Stimulated activated CD4-positive, alpha-beta T cell treated with anti-CD3 and anti-CD28 coated beads, Interleukin-4, amount 100 ng/mL, for 4 hours (primary cell): Measurements from ENCODE around the gene SEC61G.

Experiments used
- DNase-seq, 2 experiments: peaks; one replicate each; pipeline ENCODE4 v3.0.0-alpha.2; 2020

The SEC61G gene

GRCh38 chr7:54757711-54758110, 1.3 kb downstream of the SEC61G start:
- no peak for DNase-seq

- no peak for DNase-seq
Observed at GRCh38 chr7:54749200-54749599, 9.8 kb downstream of the SEC61G start.

DNA sequence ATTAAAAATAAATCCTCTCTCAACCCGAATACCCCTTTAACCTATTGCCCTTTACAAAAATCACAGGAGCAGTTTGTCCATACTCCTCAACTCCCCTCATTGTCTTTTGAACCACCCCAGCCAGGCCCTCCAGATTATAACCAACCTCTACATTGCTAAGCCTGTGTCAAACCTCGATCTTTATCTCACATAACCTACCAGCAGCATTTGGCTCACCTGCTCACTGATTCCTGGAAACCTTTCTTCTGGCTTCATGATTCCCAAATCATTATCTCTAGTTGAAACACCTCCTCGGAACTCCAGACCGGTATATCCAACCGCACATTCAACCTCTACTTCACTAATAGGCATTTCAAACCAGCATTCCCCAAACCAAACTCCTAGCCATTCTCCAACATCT, 11.8 kb downstream of the SEC61G start:
- no peak for DNase-seq

DNA sequence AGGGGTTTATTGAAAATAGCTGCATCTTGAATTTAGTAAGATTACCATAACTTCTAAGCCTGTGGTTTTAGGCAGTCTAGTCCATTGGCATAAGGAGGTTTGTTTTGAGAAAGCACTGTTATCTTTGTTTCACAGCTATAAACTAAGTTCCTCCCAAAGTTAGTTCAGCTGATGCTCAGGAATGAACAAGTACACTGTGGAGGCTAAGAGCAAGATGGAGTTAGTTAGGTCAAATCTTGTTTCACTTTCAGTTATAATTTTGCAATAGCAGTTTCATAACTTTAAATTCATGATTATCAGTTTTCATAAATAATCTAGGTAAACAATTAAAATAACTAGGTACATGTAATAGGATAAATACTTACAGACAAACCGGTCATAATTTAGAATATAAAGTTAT, 15.4 kb downstream of the SEC61G start:
- DNase-seq: no peak

- no peak for DNase-seq
Observed at GRCh38 chr7:54738737-54739136, 20.3 kb downstream of the SEC61G start.

DNA sequence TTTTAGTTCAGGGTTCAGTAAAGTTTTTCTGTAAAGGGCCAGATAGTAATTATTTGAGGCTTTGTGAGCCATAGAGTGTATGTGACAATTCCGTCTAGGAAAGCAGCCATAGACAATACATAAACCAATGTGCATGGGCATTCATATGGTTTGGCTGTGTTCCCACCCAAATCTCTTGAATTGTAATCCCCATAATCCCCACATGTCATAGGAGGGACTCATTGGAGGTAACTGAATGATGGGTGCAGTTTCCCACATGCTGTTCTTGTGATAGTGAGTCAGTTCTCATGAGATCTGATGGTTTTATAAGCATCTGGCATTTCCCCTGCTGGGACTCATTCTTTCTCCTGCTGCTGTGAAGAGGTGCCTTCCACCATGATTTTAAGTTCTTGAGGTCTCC, 29.9 kb downstream of the SEC61G start:
- DNase-seq: no peak

DNA sequence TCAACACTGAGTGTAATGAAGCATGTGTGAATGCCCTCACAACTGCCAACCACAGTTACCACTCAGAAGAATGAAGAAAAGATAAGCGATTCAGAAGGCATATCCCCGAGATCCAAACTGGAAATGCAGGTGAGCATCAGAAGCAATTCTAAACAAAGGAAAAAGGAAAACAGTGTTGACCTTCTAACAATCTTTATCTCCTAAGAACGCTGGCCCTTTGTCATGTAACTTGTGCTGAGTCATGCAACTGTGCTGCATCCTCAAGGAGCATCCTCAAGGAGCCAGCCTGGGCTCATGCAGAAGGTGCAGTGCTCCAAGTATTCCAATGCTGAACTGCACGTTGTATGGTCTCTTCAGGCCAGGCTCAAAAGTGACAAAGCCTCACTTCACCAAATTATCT, 30.6 kb downstream of the SEC61G start:
- DNase-seq: no peak

- DNase-seq: no peak
Observed at GRCh38 chr7:54725255-54725654, 33.8 kb downstream of the SEC61G start.

- no peak for DNase-seq
Observed at GRCh38 chr7:54722502-54722901, 36.5 kb downstream of the SEC61G start.

DNA sequence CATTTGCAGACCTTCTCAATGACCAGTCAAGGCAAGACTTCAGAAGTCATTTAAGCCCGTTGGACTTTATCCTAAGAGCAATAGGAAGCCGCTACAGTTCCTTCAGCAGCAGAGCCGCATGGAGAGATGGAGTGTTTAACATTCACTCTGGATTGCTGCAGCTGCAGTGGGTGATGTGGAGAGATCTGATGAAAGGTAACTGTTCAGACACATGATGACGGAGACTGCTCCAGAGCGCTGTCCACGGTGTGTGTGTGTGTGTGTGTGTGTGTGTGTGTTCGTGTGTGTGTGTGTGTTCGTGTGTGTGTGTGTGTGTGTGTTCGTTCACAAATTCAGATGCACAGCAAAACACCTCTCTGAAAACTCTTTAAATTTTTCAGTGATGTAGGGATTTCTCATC, 37.0 kb downstream of the SEC61G start:
- no peak for DNase-seq

DNA sequence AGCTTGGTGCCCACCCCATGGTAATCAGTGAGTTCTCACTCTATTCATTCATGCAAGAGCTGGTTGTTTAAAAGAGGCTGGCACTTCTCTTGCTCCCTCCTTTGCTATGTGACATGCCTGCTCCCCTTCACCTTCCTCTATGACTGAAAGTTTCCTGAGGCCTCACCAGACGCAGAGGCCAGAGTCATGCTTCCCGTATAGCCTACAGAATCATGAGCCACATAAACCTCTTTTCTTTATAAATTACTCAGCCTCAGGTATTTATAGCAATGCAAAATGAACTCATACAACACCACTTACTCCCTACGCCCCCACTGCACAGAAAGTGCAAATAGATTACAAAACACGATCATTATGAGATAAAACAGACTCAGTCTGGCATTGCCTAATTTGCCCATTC, 39.0 kb downstream of the SEC61G start:
- no peak for DNase-seq

- DNase-seq: no peak
Observed at GRCh38 chr7:54719425-54719824, 39.6 kb downstream of the SEC61G start.

DNA sequence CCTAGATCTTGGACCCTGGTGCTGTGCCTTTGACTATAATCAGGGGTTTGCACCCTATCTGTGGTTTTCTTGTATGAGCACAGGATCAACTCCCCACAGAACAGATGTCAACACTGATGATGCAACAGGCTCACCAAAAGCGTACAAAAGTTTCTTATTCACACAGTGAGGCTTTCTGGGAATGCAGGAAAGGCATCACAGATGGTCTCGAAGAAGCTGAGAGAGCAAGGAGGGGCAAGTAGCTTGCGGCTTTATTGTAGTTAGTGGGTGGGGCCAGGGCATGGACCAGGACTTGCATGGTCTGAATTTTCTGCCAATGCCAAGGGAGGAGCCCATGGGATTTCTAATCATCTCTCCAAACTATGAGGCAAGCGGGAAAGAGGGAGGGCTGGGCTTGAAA, 46.2 kb downstream of the SEC61G start:
- no peak for DNase-seq

DNA sequence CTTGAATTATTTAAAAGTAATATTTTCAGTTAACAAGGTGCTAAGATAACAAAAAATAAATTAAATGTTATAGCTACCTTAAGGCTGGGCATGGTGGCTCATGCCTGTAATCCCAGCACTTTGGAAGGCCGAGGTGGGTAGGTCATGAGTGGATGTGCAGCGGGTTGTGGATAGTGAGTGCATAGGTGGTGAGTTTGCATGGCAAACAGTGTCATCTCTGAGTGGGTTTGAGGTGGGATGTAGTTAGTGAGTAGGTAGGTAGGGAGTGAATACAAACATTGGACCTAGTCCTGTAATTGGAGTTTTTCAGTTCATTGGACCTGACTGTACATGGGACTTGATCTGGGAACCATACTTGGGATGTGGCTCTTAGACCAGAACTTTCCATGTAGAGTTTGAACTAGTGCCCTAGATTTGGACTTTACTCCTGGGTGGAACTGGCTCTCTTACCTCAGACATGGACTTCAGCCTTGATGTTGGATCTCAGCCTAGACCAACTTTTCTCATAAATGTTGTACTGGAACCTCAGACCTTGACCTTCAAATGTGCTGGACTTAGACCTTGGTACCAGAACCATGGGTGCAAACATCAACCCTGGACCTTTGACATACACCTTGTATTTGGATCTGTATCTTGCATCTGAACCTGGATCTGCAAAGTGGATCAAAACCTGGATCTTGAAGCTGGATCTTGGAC, 47.0 kb downstream of the SEC61G start:
- no peak for DNase-seq

DNA sequence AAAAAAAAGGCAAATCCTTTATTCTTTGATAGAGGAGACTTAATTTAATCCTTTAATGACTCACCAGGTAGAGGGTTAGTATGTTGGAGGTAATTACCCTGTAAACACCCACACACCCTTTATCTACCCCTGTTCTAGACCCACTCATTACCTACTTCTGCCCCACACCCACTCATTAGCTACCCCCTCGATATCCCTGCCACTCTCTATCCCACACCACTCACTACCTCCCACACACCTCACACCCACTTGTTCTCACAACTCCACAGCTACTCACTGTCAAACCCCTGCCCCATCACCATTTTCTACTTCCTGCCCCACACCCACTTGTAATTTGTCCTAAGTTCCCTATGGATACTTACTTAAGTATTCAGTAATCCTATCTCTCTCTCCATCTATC, 49.7 kb downstream of the SEC61G start:
- no peak for DNase-seq

DNA sequence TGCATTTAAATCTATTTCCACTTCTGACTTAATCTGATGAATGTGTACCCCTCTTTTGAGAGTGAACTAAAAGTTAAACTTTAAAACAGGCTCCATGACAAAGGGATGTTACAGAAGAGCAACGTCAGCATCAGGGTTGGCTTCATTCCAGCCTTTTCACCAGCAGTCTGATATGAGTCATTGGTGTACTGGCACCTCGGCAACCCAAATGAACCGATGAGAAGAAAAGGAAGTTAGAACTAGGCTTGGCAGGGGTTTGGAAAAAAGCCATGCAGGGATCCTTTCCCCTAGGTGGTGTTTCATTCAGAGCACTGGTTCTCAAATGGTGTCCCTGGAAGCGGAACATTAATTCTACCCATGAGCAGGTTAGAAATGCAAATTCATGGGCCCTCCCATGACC, 53.6 kb downstream of the SEC61G start:
- no peak for DNase-seq

DNA sequence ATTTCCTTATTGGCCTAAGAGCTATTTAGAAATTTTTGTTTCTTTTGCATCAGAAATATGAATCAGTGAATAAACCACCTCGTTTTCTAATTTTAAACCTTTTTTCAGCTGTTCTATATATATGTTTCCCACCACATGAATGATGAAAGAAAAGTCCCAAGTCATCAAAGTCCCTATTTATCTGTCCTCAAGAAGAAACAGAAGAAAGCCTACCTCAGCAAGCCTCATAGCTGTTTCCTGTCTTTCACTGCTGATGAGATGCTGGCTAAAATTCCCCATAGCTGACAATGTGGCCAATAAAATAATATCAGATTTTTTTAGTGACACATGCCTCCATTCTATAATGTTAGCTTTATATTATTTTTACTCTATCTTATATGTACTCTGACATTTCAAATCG, 54.2 kb downstream of the SEC61G start:
- no peak for DNase-seq
